Measurements from ENCODE around the gene SPNS3.
A peak's percentile ranks its signal among the peaks of the same experiment; 100 is the strongest.

The SPNS3 gene

GRCh38 chr17:4465786-4466185, 32.0 kb downstream of the SPNS3 start:
- DNase-seq (ENCODE audit: low read depth in 2 of 2) = no peak

GRCh38 chr17:4467287-4467686, 33.5 kb downstream of the SPNS3 start:
- no peak for DNase-seq (ENCODE audit: low read depth in 2 of 2)

- DNase-seq (ENCODE audit: low read depth in 2 of 2) = no peak
Observed at GRCh38 chr17:4469552-4469951, 35.8 kb downstream of the SPNS3 start.

GRCh38 chr17:4472286-4472685, 38.5 kb downstream of the SPNS3 start:
- no peak for DNase-seq (ENCODE audit: low read depth in 2 of 2)

GRCh38 chr17:4474093-4474492, 40.4 kb downstream of the SPNS3 start:
- no peak for DNase-seq (ENCODE audit: low read depth in 2 of 2)

GRCh38 chr17:4475001-4475400, 41.3 kb downstream of the SPNS3 start:
- DNase-seq (ENCODE audit: low read depth in 2 of 2) = no peak

GRCh38 chr17:4475463-4475862, 41.7 kb downstream of the SPNS3 start:
- no peak for DNase-seq (ENCODE audit: low read depth in 2 of 2)

GRCh38 chr17:4476017-4476416, 42.3 kb downstream of the SPNS3 start:
- DNase-seq (ENCODE audit: low read depth in 2 of 2) = no peak

GRCh38 chr17:4476511-4477070, 42.9 kb downstream of the SPNS3 start:
- DNase-seq (ENCODE audit: low read depth in 2 of 2) = no peak

GRCh38 chr17:4477255-4477791, 43.6 kb downstream of the SPNS3 start:
- no peak for DNase-seq (ENCODE audit: low read depth in 2 of 2)

GRCh38 chr17:4478318-4478830, 44.6 kb downstream of the SPNS3 start:
- no peak for DNase-seq (ENCODE audit: low read depth in 2 of 2)

GRCh38 chr17:4479340-4479981, 45.7 kb downstream of the SPNS3 start:
- DNase-seq (ENCODE audit: low read depth in 2 of 2) = no peak

GRCh38 chr17:4479982-4480751, 46.4 kb downstream of the SPNS3 start:
- no peak for DNase-seq (ENCODE audit: low read depth in 2 of 2)

GRCh38 chr17:4480929-4481898, 47.5 kb downstream of the SPNS3 start:
- peak in 1 of 2 donors; percentile 19 for DNase-seq (ENCODE audit: low read depth in 2 of 2)

- DNase-seq (ENCODE audit: low read depth in 2 of 2) = no peak
Observed at GRCh38 chr17:4482338-4483011, 48.7 kb downstream of the SPNS3 start.

GRCh38 chr17:4483012-4483840, 49.5 kb downstream of the SPNS3 start:
- DNase-seq (ENCODE audit: low read depth in 2 of 2) = no peak

GRCh38 chr17:4485676-4486646, 52.2 kb downstream of the SPNS3 start:
- DNase-seq (ENCODE audit: low read depth in 2 of 2) = peak; percentile 37 to 45

GRCh38 chr17:4487296-4487695, 53.6 kb downstream of the SPNS3 start:
- no peak for DNase-seq (ENCODE audit: low read depth in 2 of 2)

Data from stimulated activated CD4-positive, alpha-beta T cell treated with anti-CD3 and anti-CD28 coated beads, Interleukin-4, amount 100 ng/mL, for 48 hours (primary cell).